Bone marrow (tissue), 2 donors: ENCODE results near the gene CACNB4.
A peak's percentile ranks its signal among the peaks of the same experiment; 100 is the strongest.
"Not testable (repeated sequence)": the region's sequence is repeated elsewhere in the genome, so short reads cannot be mapped to it uniquely, and the experiment has no call there.

Experiments used
- DNase-seq, 2 donors: peaks; one replicate each; lab custom pipeline; 2025; lab: John Stamatoyannopoulos, UW

CACNB4 gene

DNA sequence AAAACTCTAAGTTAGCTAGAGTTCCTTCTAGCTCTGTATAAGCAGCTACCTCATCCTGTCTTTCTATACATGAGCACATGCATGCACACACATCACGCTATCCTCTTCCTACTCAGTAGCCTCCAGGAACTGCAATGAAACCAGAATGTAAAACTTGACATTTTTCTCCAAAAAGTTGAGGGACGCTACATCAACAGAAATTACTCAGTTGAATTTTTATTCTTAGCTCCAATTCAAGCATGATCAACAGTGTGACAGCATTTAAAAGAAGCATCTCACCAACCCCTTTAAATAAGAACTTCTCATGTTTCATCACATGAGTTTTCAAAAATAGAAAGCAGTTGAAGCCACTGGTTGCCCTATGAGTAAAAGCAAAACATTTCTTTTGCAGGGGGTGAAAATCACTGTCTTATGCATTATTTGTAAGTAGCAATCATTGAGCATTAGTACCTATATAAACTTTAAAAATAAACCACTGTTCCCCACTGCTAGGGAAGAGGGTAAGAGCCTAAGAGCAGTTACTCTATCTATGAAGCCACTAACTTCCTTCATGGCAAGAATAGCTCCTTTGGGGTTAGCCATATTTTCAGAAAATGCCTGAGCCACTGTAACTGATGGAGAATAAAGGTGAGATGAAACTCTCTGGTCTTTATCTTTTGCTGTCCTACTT, 192.7 kb downstream of the CACNB4 start:
- DNase-seq: no peak

DNA sequence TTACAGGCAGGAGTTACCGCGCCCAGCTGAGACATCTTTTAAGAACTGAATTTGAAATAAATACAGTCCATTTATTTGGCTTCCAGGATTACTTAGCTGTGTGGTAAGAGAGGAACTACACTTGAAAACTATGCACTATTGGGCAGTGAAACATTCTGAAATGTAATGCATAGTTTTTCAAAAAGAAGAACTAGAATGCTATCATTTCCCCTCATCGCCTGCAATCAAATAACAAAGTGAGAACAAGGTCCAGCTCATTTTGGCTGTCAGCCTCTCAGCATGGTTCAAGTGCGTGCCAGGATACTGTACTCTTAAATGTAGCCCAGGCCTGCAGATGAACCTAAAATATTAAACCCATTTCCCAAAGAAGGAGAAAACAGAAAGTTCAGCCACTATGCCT, 194.0 kb downstream of the CACNB4 start:
- DNase-seq: no peak

DNA sequence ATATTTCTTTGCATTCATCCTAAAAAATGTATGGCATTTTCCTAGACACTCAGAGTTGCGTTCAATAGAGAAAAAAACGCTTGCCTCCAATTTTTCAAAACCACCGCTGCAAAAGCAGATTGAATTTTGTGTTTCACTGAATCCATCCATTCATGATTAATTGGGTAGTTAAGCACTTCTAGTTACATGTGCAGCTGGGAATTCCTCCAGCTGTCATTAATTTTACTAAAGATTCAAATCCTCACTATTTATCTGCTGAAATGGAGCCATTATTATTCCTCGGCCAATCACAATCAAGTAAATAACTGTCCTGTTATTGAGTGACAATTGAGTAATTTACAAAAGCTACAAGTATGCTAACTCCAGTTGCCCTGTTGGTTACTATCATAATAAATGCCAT, 194.8 kb downstream of the CACNB4 start:
- no peak for DNase-seq

DNA sequence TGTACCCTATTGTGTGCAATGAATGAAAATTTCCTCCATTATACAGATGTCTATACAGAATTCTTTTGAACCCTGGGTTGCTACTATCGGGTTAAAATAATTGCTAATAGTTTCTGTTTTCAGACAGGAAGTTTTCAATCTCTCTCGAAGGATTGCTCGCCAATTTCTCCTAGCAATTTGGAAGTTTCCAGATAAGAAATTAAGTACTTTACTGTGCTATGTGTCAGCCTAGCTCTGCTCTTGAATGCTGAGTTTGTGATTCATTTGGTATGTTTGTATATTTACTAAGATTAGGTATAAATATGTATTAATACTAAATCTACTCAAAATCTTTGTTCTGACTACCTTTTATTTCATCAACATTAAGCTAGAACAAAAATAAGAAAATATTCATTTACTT, 196.0 kb downstream of the CACNB4 start:
- DNase-seq: no peak

DNA sequence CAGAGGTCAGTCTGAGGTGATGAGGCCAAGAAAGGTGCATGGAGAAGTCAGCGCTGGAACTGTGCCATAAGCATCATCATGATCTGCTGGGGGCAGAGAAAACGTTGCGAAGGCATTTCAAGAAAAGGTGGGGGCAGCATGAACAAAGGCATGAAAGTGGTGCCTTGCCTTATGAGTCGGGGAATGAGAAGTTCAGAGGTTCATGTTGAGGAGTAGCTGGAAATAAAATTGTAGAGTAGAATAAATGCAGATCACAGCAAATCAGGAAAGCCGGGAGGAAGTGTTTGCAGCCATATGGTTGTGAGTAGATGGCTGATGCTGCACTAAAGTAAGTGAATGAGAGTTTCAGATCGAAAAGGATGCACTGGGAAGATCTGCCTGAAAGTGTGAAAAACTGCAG, 198.5 kb downstream of the CACNB4 start:
- DNase-seq: no peak

DNA sequence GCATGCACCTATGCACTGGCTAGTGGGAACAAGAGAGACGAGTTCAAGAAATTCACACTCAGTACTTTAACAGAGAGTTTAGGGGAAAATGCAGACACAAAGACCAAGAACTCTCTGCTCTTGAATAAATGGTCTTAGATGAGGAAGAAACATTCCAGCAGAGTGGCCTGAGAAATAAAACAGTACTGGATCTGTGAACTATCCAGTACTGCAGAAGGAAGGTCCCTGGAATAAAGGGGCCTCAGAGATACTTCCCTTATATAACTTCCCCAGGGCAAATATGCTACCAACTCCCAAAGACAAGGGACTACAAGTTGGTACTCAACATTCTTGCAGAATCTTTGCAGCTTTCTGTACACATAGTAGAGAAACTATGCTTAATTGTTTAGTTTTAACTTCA, 199.7 kb downstream of the CACNB4 start:
- no peak for DNase-seq

DNA sequence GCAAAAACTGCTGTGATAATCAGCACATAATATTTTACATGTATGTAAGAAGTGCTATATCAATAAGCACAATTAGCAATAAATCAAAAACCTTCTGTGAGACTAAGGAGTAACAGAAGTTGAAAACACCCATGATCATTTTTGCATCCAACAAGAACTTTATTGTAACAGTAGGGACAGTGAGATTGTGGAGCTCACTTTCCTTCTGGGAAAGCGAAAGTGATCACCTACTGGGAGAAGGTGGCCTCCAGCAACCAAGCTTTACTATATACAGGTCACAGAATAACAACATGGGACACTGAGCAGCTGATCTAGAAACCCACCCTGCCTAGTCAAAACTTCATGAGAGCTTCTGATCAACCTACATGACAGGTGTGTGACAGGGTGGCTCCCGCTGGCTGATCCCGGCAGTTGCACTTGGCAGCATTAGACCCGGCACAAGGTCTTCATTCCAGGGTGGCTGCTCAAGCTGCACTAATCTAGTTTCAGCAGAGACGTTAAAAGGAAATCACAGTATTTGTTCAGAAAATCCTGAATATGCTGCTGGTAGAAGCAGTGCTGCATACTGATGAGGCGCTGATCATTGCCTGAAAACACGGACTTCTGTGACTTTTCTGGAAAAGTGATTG, 207.2 kb downstream of the CACNB4 start:
- no peak for DNase-seq

DNA sequence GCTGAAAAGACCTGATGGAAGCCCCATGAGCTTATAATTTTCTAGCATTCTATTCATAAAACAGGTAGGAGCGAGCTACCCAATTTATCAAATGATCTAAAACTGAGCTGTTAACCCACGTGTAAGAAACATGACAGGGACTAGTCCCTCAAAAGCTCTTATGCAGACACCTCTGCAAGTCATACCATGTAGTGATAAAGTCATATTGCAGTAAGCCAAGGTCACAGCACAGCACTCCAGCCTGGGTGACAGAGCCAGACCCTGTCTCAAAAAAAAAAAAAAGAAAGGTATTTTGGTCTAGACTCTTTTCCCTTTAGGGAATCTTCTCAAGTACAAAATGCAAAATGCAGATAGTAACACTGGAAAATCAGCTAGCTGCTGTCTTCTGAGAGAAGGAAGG, 211.7 kb downstream of the CACNB4 start:
- no peak for DNase-seq

DNA sequence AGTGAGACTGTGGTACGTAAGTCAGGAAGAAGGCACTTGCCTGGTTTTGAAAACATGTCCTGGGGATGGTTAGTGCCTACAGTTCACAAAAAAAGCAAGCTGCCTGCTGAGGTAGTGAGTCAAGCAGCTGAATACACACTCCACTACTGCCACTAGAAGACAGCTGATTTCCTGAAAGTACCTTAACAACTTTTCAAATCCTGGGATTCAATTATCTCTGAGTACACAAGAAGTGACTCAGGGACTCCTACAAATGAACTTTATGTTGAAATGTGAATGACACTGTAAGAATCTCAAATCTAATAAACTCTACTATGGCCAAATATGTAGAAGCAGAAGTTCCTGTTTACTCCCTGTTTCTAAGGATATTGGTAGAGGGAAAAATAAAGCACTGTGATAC, 212.6 kb downstream of the CACNB4 start:
- DNase-seq: no peak

DNA sequence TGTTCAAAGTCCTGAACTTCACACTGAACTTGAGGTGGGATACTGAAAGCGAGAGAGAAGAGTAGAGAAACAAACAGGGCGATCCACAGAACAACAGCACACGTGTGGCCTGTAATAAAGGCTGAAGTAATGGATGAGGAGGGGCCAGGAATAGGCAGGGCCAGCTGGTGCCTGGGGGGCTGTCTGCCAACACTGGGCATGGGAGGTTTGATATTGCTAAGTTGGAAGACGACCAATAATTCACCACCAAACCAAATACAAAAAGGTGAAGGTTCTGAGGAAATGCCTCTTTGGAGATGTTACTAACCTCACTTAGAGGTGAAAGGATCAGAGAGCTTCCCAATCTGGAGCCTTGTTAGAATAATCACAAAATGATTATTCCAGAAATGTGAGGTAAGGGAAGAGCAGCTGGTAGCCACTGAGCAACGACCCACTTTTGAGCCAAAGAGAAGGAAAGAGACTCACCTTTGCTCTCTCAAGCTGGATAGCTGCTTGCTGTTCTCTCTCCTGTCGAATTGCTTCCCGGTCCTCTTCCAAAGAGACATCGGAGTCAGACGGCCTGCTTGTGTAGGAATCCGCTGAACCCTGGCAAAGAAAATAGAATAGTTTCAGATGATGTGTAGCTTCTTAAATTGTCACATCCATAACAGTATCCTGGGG, 215.9 kb downstream of the CACNB4 start:
- no peak for DNase-seq

DNA sequence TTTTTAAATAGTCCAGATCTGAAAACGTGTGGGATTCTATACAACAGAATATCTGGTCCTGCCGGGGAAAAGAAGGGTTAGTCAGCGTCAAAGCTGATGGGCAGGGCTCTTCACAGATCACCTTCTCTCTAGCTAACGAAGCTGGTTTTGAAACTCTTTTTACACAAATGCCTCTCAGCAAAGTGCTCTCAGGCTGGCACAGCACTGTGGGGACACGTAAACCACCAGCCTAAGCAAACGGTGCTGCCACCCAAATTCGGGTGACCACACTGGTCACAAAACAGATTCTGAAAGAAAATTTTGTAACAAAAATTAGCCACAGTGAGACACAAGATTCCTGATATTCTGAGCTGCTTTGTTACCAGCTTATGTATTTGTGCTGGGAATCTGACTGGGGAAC, 217.5 kb downstream of the CACNB4 start:
- DNase-seq: no peak

DNA sequence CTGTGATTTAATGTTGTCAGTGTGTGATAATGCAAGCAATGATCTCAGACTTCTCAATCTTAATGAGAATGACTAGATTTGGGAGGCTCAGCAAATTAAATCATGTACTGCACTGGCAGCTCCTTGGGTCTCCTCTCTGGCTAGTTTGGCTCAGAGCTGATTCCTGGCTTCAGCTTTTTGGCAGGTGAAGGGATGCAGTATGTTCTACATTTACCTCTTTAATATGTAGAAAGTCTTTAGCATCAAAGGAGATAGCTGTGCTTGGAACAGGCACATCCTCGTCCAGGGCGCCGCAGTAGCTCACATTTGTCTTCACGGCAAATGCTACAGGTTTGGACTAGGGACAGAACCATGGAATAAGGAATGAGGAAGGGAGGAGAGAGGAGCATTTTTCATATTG, 218.3 kb downstream of the CACNB4 start:
- no peak for DNase-seq

DNA sequence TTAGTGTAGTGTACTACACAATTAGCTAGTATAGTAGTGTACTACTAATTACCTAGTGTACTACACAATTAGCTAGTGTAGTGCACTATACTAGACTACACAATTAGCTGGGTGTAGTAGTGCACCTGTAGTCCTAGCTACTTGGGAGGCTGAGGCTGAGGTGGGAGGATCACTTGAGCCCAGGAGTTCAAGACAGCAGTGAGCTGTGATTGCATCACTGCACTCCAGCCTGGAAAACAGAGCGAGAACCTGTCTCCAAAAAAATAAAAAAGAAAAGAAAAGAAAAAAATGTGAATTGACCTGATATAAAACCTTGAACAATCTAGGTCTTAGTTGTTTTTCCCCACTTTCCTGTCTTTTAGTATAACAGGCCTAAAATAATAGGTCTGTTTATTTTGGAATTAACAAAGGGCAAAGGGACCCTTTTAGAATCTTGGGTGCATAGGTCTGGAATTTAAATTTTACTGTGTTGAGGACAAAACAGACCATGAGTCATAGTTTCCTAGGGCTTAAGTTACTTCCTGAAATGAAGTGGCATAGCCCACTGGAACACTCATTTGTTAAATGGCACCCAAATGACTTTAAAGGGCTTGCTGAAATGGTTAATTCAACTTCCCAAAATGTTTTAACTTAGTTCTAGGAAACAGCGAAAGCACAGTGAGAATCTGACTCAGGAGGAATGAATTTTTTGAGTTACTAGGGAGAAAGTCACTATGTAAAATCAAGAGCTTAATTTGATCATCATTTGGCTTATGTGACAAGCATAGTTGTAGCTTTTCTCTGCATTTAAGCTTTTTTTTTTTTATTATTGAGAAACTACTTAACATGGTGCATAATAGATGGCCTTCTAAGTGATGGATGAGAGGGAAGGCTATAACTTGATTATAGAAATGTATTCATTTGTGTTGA, 219.9 kb downstream of the CACNB4 start:
- peak in 1 of 2 donors; percentile 28 for DNase-seq

DNA sequence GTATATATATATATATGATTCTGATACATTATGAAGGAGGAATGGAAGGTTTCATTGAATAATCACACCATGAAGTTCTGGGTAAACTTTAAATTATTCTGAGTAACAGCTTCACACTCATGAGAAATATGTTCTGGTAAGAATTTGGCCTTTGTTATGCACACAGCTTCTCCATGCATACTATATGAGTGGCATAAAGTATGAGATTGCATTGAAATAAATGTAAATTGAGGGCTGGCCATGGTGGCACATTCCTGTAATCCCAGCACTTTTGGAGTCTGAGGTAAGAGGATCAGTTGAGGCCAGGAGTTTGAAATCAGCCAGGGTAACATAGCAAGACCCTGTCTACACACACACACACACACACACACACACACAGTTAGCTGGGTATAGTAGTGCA, 220.6 kb downstream of the CACNB4 start:
- DNase-seq: no peak

DNA sequence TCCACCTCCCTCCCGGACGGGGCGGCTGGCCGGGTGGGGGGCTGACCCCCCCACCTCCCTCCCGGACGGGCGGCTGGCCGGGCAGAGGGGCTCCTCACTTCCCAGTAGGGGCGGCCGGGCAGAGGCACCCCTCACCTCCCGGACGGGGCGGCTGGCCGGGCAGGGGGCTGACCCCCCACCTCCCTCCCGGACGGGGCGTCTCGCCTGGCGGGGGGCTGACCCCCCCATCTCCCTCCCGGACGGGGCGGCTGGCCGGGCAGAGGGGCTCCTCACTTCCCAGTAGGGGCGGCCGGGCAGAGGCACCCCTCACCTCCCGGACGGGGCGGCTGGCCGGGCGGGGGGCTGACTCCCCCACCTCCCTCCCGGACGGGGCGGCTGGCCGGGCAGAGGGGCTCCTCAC, 223.2 kb downstream of the CACNB4 start:
- DNase-seq: not testable (repeated sequence)

DNA sequence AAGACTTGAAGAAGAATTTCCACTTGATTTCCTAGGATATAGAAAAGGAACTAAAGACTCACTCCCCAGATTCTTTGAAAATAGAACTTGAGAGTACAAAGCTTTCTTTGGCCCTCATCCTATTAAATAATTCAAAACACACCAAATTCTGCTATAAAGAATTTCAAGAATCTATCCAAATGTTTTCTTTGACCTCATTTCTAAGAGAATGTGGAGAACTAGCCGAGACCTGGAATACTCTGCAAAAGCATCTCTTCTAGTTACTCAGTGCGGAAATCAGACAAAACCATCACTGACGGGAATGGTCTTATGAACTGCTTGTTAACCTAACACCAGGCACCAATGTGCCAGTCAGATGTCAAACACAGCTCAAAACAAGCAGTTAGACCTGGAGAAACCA, 226.4 kb downstream of the CACNB4 start:
- DNase-seq: no peak

DNA sequence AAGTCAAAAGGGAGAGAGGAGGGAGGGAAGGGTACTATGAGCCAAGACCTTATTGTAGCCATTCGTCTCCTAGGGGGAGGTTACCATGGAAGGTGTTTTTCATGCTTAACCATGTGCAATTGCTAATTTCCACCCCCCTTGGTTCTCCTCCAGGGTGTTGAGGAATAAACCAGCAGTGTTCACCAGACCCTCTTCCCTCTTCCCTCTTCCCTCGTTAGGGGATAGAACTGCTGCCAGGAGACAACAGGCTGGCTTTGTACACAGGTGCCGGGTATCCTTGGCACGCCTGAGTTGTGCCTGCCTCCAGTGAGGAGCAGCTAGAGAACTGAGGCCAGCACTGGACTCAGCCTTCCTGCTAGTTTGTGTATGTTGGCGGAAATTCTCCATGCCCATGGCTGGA, 229.6 kb downstream of the CACNB4 start:
- DNase-seq: no peak

DNA sequence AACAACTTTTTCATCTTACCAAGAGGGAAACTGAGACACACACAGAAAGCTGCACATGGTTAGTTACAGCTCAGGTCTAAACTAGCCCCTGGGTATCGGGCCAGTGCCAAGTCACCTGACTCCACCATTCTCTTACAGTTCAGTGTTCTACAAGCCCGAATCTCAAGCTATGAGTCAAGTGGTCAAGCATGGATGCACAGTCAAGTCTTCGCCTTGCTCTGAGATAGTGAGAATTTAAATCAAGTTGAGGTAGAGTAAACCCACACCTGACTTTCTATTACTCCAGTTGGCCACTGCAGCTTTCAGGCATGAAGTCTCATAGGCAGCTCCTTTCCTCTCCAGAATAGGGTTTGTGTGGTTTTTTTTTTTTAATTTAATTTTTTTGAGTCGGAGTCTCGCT, 236.1 kb downstream of the CACNB4 start:
- DNase-seq: no peak

DNA sequence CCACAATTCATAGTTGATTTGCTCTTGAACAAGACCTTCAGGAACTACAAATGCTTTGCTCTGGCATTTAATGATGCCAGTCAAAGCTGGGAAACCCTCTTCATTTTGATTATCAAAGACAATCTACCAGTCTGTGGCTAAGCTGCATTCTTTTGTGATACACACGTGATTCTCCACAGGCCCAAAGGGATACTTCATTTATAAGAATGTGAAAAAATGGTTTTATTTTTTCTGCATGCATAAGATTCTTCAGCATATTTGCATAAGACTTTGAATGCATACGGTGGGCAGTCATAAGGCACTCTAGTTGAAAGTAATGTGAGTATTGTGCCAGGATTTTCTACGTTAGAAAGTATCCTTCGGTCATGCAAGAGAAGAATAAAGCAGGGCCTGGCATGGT, 237.7 kb downstream of the CACNB4 start:
- DNase-seq: no peak

DNA sequence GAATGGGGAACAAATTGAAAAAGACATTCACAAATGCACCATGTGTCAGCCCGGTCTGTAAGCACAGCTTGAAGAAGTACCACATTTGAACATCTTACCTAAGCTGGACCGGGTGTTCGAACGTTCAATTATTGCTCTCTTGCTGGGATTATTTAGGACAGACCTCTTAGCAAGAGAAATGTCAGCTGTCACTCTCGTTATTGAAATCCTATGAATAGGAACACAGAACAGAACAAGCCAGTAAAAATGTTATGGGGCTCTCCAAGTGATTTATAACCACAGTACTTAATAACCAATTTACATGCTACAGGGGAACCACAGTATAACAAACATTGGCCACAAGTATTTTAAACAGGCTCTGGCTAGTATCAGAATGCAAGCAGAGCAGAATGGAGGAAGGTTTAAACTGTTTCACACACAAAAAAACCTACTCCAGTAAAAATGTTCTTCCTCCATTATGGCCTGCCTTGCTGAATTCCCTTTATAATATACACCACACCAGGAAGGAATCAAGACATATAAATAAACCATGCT, 238.2 kb downstream of the CACNB4 start:
- DNase-seq: no peak

DNA sequence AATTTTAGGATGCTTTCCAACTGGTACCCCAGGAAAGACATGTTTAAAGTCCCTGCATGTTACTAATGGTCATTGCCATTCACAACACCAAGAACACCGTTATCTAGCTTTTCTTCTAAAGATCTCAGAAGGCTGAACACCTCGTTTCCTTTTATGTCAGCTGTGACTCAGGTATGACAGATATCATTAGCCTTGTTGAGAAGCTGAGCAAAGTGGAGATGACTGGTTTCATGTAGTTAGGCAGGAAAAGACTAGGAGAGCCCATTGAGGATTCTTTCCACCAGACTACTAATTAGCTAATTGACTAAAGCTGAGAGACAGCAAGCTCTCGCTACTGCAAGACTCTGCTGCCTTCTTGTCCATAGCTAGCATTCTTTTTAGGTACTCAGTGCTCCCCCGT, 238.6 kb downstream of the CACNB4 start:
- no peak for DNase-seq

DNA sequence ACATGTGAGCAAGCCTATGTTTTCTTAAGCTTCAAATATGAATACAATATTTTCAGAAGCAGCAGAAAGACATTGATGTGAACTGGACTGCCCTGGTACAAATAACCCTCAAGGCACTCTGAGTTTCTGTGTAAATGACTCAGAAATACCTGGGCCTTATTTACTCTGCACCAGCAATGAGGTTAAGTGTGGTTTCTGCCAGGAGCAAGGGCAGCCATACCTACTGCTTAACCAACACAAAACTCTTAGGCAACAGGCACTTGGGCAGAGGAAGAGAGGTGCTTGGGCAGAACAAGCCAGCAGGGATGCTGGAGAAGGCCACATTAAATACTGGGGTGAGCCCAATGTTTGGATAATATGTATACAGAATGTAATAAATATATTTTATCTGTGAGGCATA, 241.2 kb downstream of the CACNB4 start:
- no peak for DNase-seq
